H9 (cell line): ENCODE measurements around the gene CLCN2. TPM values are rescaled to one million over a fixed set of nuclear protein-coding genes. Genes with fewer than 3 reads are reported as not detected.

Experiments
- DNase-seq: peaks from one replicate; pipeline ENCODE4 v3.0.0-alpha.2; 2017
- H2AFZ ChIP-seq: one replicate; pipeline ENCODE4 v1.6.1; 2013; ENCODE audit warnings: mild to moderate bottlenecking, low read length, control low read depth, moderate library complexity
- H2AK5ac ChIP-seq: 2 replicates; pipeline ENCODE4 v1.6.1; 2013; ENCODE audit warnings: low read length, control low read depth, mixed read lengths; ENCODE audit not compliant: insufficient read length
- H2BK120ac ChIP-seq: one replicate; pipeline ENCODE4 v1.6.1; 2013; ENCODE audit warnings: low read depth, mild to moderate bottlenecking, low read length, control low read depth, inconsistent platforms; ENCODE audit not compliant: poor library complexity, severe bottlenecking
- H2BK12ac ChIP-seq: 2 replicates; pipeline ENCODE4 v1.6.1; 2013; ENCODE audit warnings: low read length, control low read depth, mixed read lengths, low read depth; ENCODE audit not compliant: insufficient read length
- H2BK15ac ChIP-seq: 2 replicates; pipeline ENCODE4 v1.6.1; 2013; ENCODE audit warnings: low read depth, low read length, control low read depth
- H2BK20ac ChIP-seq: one replicate; pipeline ENCODE4 v1.6.1; 2013; ENCODE audit warnings: low read depth, mild to moderate bottlenecking, low read length, control low read depth, inconsistent platforms; ENCODE audit not compliant: poor library complexity, severe bottlenecking
- H2BK5ac ChIP-seq: 2 replicates; pipeline ENCODE4 v1.6.1; 2013; ENCODE audit warnings: low read length, control low read depth, mixed read lengths; ENCODE audit not compliant: insufficient read length
- H3K14ac ChIP-seq: 2 replicates; pipeline ENCODE4 v1.6.1; 2013; ENCODE audit warnings: low read length, control low read depth; ENCODE audit not compliant: insufficient read depth
- H3K18ac ChIP-seq: 2 replicates; pipeline ENCODE4 v1.6.1; 2013; ENCODE audit warnings: low read depth, mild to moderate bottlenecking, mixed read lengths, low read length, control low read depth; ENCODE audit not compliant: insufficient read length
- H3K23ac ChIP-seq: 2 replicates; pipeline ENCODE4 v1.6.1; 2013; ENCODE audit warnings: low read length, control low read depth, mixed read lengths, low read depth; ENCODE audit not compliant: insufficient read length
- H3K23me2 ChIP-seq: 2 replicates; pipeline ENCODE4 v1.6.1; 2013; ENCODE audit warnings: low read depth, mild to moderate bottlenecking, mixed read lengths, low read length, control low read depth; ENCODE audit not compliant: insufficient read length, poor library complexity, severe bottlenecking
- H3K27ac ChIP-seq: 2 replicates; pipeline ENCODE4 v1.5.1; 2013; ENCODE audit warnings: low read length, control low read depth, mixed read lengths, low read depth; ENCODE audit not compliant: insufficient read length
- H3K27me3 ChIP-seq: 2 replicates; pipeline ENCODE4 v1.6.1; 2013; ENCODE audit warnings: low read length, control low read depth, inconsistent platforms; ENCODE audit not compliant: insufficient read depth
- H3K4ac ChIP-seq: 2 replicates; pipeline ENCODE4 v1.6.1; 2013; ENCODE audit warnings: low read depth, mild to moderate bottlenecking, control low read depth, inconsistent platforms, low read length, moderate library complexity
- H3K4me1 ChIP-seq: 2 replicates; pipeline ENCODE4 v1.6.1; 2013; ENCODE audit warnings: low read length, control low read depth, inconsistent platforms; ENCODE audit not compliant: insufficient read depth
- H3K4me2 ChIP-seq: 2 replicates; pipeline ENCODE4 v1.6.1; 2013; ENCODE audit warnings: low read length, control low read depth, mixed read lengths; ENCODE audit not compliant: insufficient read length, insufficient read depth
- H3K56ac ChIP-seq: 2 replicates; pipeline ENCODE4 v1.6.1; 2013; ENCODE audit warnings: low read depth, mild to moderate bottlenecking, mixed read lengths, low read length, control low read depth; ENCODE audit not compliant: insufficient read length
- H3K79me1 ChIP-seq: 2 replicates; pipeline ENCODE4 v1.6.1; 2013; ENCODE audit warnings: low read depth, mild to moderate bottlenecking, moderate library complexity, low read length, control low read depth, inconsistent platforms; ENCODE audit not compliant: insufficient read depth, poor library complexity, severe bottlenecking
- H3K79me2 ChIP-seq: 2 replicates; pipeline ENCODE4 v1.6.1; 2013; ENCODE audit warnings: low read length, control low read depth, inconsistent platforms; ENCODE audit not compliant: insufficient read depth
- H3K9ac ChIP-seq: 2 replicates; pipeline ENCODE4 v1.6.1; 2013; ENCODE audit warnings: low read length, control low read depth, mixed read lengths; ENCODE audit not compliant: insufficient read length; ENCODE audit errors: extremely low read depth
- H3K9me3 ChIP-seq: one replicate; pipeline ENCODE4 v1.6.1; 2013; ENCODE audit warnings: low read depth, low read length, inconsistent platforms; ENCODE audit not compliant: control insufficient read depth
- H3T11ph ChIP-seq: one replicate; pipeline ENCODE4 v1.6.1; 2013; ENCODE audit warnings: mild to moderate bottlenecking, low read length, control low read depth, inconsistent platforms
- H4K20me1 ChIP-seq: one replicate; pipeline ENCODE4 v1.6.1; 2013; ENCODE audit not compliant: control insufficient read depth, insufficient read length, insufficient read depth
- H4K5ac ChIP-seq: 2 replicates; pipeline ENCODE4 v1.6.1; 2013; ENCODE audit warnings: low read depth, mild to moderate bottlenecking, mixed read lengths, low read length, control low read depth; ENCODE audit not compliant: insufficient read length
- H4K8ac ChIP-seq: replicated peaks from 2 replicates; pipeline ENCODE4 v1.6.1; 2013; ENCODE audit warnings: low read length, control low read depth, mixed read lengths, low read depth; ENCODE audit not compliant: insufficient read length
- H4K91ac ChIP-seq: 2 replicates; pipeline ENCODE4 v1.6.1; 2013; ENCODE audit warnings: low read depth, mild to moderate bottlenecking, moderate library complexity, mixed read lengths, low read length, control low read depth; ENCODE audit not compliant: insufficient read length
- H3K27ac Mint-ChIP-seq, 3 experiments: 2 replicates in 2 of 3; 3 replicates in 1 of 3; pipeline ENCODE4 v1.8.0; 2020 to 2021; ENCODE audit warnings: mixed read lengths in 3 of 3, mild to moderate bottlenecking in 1 of 3, moderate library complexity in 1 of 3
- H3K27me3 Mint-ChIP-seq: 2 replicates; pipeline ENCODE4 v1.8.0; 2021; ENCODE audit warnings: low read depth, mild to moderate bottlenecking, moderate library complexity, mixed read lengths
- H3K36me3 Mint-ChIP-seq, 3 experiments: 2 replicates in 2 of 3; 3 replicates in 1 of 3; pipeline ENCODE4 v1.8.0; 2020 to 2021; ENCODE audit warnings: low read depth in 3 of 3, mixed read lengths in 3 of 3; ENCODE audit not compliant: insufficient read depth in 1 of 3
- H3K4me1 Mint-ChIP-seq, 2 experiments: 2 replicates each; pipeline ENCODE4 v1.8.0; 2020; ENCODE audit warnings: mixed read lengths in 2 of 2
- H3K4me3 Mint-ChIP-seq, 2 experiments: 2 replicates in 1 of 2; 3 replicates in 1 of 2; pipeline ENCODE4 v1.8.0; 2020 to 2021; ENCODE audit warnings: mild to moderate bottlenecking in 2 of 2, mixed read lengths in 2 of 2, moderate library complexity in 1 of 2
- H3K9me3 Mint-ChIP-seq, 2 experiments: 2 replicates in 1 of 2; 3 replicates in 1 of 2; pipeline ENCODE4 v1.8.0; 2020; ENCODE audit warnings: mild to moderate bottlenecking in 2 of 2, mixed read lengths in 2 of 2, moderate library complexity in 1 of 2
- CTCF ChIP-seq: fragments of 200-600 bp; sonication (generic); conservative IDR thresholded peaks from 3 replicates; pipeline ENCODE4 v1.8.0; 2021; ENCODE audit warnings: antibody characterized with exemption, mild to moderate bottlenecking
- WGBS: extraction: QIAGEN DNeasy Blood & Tissue Kit; methylation state at CpG from one replicate; pipeline ENCODE4 v1.1.7; 2013; ENCODE audit warnings: missing lambda C conversion rate, low lambda C conversion rate, mixed read lengths; ENCODE audit not compliant: insufficient read length; ENCODE audit errors: extremely low coverage; 5-methylcytosine and 5-hydroxymethylcytosine counted together
- total RNA-seq: library from RNA; stranded (reverse); gene quantifications from 2 replicates; pipeline ENCODE4 v1.2.1, GENCODE V29; 2021

Gene CLCN2
- total RNA-seq, 1 experiment from 2014 or later, result 17.2 TPM

DNA sequence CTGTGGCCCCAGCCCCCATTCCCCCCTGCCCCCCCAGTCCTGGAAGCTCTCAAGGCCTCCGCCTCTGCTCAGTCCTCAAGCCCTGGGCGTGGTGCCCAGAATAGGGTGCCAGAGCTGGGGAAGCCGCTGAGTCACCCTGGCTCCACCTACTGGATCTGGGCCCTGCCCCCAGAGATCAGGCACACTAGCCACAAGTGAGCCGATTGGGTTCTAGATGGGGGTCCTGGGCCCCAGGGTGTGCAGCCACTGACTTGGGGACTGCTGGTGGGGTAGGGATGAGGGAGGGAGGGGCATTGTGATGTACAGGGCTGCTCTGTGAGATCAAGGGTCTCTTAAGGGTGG lies 41.3 kb downstream of the CLCN2 start:
- H3K27me3 Mint-ChIP-seq, result no peaks in the 10 kb centered on the region; the same call in 1 of the 2 replicates
- no peak overlapping the region for H3K4me2 ChIP-seq
- no peak overlapping the region for H3K27ac ChIP-seq
- no peak overlapping the region for H2BK12ac ChIP-seq
- no peak overlapping the region for H2BK20ac ChIP-seq
- peaks cover 26 to 27% of the 10 kb centered on the region in 2 experiments for H3K4me1 Mint-ChIP-seq
- no peak overlapping the region for H3K4me3 Mint-ChIP-seq
- H3K56ac ChIP-seq, result no peak overlapping the region
- no peak overlapping the region for H4K5ac ChIP-seq
- TF ChIP-seq CTCF, result no peak
- no CpG with 5 or more reads among the region's 4 CpGs for WGBS
- peaks cover 8% of the 10 kb centered on the region; the same call in 1 of the 2 replicates for H3K4me1 ChIP-seq
- no peaks in the 10 kb centered on the region for H3K27me3 ChIP-seq
- no peaks in the 10 kb centered on the region for H3K9me3 ChIP-seq
- H2BK120ac ChIP-seq, result no peak overlapping the region
- H4K8ac ChIP-seq, result no peak overlapping the region
- H3K14ac ChIP-seq, result no peak overlapping the region
- H3K27ac Mint-ChIP-seq, result peak overlapping the region in 1 of 3 experiments; percentile 57; a peak in 1 of 7 replicates
- H3K79me2 ChIP-seq, result peaks cover 38% of the 10 kb centered on the region
- H4K91ac ChIP-seq, result no peak overlapping the region
- no peak overlapping the region for H3K23ac ChIP-seq
- DNase-seq, result no peak
- no peak overlapping the region for H2BK15ac ChIP-seq
- H3K9ac ChIP-seq, result no peak overlapping the region
- no peak overlapping the region for H2AFZ ChIP-seq
- no peak overlapping the region for H3K4ac ChIP-seq
- no peak overlapping the region for H2BK5ac ChIP-seq
- H3K18ac ChIP-seq, result no peak overlapping the region
- H3K23me2 ChIP-seq, result peaks cover 10% of the 10 kb centered on the region
- no peaks in the 10 kb centered on the region for H3K9me3 Mint-ChIP-seq
- H3K79me1 ChIP-seq, result peaks cover 6% of the 10 kb centered on the region
- peaks cover 68 to 92% (median 79%) of the 10 kb centered on the region in 3 experiments for H3K36me3 Mint-ChIP-seq
- no peak overlapping the region for H2AK5ac ChIP-seq
- no peaks in the 10 kb centered on the region for H4K20me1 ChIP-seq
- no peak overlapping the region for H3T11ph ChIP-seq
